ENCODE measurements around the gene ECD. TPM values are rescaled to one million over a fixed set of nuclear protein-coding genes. Genes with fewer than 3 reads are reported as not detected.

ECD gene
- 20.0 TPM for total RNA-seq

DNA sequence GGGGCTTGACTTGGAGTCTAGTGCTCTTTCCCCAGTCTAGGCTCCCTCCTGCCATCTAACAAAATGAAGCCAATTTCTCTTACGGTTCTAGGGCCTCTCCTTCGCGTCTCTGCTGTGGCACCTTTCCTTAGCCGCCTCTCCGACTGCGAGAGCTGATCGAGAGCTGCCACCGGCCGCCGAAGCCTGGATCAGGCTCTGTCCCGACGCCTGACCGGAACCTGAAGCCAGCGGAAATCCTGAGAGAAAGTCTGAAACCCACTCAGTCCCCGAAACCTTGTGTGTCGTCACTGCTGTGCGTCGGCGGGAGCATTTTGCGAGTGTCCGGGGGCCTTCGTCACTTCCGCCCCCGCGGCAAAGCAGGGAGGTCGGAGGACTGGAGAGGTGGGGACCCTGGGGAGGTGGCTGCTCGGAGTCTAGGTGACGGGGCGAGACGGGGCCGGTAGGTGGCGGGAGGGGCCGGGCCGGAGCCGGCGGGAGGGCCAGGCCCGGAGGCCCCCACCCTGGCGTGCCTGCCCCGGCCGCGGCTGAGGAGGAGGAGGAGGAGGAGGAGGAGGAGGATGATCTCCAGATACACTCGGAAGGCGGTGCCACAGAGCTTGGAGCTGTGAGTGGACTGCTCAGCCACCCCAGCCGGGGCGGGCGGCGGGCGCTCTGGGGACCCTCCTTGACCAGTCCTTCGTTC is at the start of gene ECD, which contains the start of gene FAM149B1:
Gene ECD, minus strand, starts transcription at position 226 of the 682 bp plus-strand sequence. CDS start 4,071 bp downstream, outside the sequence.
Gene FAM149B1, plus strand, starts transcription at position 337 of the 682 bp plus-strand sequence. Its CDS starts 221 bp downstream, at position 558.
- ATAC-seq, result peak; percentile 97

DNA sequence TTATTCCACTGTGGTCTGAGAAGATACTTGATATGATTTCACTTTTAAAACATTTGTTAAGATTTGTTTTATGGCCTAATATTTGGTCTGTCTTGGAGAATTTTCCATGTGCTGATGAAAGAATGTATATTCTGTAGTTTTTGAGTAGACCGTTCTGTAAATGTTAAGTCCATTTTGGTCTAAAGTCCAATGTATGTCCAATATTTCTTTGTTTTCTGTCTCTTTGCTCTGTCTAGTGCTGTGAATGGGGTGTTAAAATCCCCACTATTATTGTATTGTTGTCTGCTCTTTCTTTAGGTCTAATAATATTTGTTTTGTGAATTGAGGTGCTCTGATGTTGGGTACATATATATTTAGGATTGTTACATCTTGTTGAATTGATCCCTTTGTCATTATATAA is 47.9 kb upstream of the ECD start:
- no peak for ATAC-seq

DNA sequence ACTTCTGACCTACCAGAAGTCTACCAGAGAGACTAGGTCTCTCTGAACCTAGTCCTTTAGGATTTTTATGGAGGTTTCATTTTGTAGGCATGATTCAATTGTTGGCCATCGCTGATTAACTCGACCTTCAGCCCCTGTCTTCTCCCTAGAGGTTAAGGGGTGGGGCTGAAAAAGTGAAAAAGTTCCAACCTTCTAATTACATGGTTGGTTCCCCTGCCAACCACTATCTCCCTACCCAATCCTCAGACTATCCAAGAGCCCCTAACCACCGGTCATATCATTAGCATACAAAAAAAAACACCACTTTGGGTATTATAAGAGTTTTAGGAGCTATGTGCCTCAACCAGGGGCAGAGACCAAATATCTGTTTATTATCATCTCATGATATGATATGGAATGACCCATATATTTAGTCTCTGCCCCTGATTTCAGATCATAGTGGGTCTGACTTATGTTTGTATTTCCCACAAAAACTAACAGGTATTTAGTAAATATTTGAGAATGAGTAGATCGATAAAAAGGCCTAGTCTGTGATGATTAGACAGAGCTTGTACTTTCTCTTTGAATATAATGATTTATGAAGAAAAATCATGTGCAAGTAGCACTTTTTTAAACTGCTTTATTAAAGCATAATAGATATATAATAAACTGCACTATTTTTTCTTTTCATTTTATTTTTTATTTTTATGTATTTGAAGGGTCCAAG is 43.5 kb upstream of the ECD start:
- ATAC-seq, result no peak

DNA sequence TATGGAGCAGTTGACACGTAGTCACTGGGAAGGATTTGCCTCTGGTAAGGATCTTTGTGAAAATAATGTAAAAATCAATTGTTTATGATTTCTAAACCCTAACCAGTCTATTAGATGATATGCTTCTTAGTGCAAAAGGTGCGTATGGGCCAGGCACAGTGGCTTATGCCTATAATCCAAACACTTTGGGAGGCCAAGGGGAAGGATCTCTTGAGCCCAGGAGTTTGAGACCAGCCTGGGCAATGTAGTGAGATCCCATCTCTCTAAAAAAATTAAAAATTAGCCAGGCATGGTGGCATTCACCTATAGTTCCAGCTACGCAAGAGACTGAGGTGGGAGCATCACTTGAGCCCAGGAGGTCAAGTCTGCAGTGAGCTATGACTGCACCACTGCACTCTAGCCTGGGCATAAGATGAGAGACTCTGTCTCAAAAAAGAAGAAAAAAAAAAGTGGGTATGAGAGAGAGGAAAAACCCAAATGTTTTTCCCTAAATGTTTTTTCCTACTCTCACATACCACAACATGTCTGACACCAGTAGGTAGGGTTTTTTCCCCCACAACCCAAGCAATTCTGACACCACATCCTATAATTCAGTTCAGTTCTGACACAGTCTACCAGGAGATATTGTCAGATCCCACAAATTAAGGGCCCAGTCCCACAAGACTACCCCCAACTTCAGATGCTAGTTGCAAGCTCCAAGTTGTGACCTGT is 42.7 kb upstream of the ECD start:
- no peak for ATAC-seq

DNA sequence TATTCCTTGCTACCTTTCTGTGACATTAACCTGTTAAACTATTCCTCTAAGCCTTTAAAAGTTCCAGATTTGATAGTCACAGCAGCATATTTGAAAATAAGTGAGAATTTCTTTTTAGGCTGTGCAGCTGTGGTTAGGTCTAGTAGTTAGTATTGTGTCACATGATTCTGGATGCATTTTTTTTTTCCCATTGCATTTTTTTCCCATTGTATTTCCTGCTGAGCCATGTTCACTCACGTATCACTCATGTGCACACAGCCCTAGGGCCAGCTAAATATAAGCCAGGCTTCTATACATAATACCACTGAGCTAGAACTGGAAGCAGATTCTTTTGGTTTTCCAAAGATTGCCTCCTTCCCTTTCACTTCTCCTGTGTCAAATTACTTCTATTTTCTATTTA is 41.9 kb upstream of the ECD start:
- peak; percentile 64 for ATAC-seq

DNA sequence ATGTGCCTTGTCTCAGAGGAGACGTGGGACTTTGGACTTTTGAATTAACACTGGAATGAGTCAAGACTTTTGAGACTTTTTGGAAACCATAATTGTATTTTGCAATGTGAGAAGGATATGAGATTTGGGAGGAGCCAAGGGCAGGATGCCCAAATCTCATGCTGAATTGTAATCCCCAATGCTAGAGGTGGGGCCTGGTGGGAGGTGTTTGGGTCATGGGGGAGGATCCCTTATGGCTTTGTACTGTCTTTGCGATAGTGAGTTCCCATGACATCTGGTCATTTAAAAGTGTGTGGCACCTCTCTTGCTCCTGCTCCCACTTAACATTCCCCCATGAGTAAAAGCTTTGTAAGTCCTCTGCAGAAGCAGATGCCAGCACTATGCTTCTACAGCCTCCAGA is 40.1 kb upstream of the ECD start:
- no peak for ATAC-seq

DNA sequence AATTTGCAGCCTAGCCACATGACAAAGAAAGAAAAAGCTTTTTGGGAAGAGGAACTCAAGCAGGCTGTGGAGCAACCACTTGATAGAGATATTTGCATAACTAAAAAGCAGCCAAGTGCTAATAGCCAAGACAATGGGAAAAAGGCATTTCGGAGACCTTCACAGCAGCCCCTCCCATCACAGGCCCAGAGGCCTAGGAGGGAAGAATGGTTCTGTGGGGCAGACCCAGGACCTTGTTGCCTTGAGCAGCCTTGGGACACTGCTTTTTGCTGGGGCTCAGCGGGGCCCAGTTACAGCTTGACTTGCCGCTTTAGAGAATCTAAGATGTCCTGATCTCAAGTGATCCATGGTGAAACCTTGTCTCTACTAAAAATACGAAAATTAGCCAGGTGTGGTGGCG is 38.6 kb upstream of the ECD start:
- ATAC-seq, result no peak

DNA sequence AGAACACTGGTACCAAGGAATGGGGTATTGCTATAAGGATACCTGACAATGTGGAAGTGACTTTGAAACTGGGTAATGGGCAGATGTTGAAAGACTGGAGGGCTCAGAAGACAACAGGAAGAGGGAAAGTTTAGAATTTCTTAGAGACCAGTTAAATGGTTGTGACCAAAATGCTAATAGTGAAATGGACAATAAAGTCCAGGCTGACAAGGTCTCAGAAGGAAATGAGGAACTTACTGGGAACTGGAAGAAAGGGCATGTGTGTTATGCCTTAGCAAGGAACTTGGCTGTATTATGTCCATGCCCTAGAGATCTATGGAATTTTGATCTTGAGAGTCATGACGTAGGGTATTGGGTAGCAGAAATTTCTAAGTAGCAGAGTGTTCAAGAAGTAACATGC is 38.1 kb upstream of the ECD start:
- ATAC-seq, result no peak

DNA sequence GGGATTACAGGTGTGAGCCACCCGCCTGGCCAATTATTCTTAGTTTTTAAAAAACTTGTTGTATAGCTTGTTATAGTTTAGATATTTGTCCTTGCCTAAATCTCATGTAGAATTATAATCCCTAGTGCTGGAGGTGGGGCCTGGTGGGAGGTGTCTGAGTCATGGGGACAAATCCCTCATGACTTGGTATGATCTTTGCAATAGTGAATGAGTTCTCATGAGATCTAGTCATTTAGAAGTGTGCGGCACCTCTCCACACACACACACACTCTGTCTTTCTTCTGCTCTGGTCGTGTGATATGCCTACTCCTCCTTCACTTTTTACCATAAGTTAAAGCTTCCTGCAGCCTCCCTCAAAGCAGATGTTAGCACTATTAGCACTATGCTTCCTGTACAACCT is 37.3 kb upstream of the ECD start:
- ATAC-seq, result no peak

DNA sequence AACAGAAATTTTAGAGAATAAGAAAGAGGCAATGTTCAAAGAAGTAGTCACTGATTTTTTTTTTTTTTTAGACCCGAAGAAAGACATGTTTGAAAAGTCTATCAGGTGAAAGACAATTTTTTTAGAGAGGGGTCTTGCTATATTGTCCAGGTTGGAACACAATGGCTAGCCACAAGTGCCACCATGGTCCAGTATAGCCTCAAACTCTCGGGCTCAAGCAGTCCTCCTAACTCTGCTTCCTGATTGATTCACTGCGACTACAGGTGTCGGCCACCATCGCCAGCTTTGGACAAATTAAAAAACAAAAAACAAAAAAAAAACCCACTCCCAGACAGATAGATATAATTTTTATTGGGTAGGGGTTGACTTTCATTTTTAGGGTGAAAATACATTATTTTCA is 22.4 kb upstream of the ECD start:
- no peak for ATAC-seq

DNA sequence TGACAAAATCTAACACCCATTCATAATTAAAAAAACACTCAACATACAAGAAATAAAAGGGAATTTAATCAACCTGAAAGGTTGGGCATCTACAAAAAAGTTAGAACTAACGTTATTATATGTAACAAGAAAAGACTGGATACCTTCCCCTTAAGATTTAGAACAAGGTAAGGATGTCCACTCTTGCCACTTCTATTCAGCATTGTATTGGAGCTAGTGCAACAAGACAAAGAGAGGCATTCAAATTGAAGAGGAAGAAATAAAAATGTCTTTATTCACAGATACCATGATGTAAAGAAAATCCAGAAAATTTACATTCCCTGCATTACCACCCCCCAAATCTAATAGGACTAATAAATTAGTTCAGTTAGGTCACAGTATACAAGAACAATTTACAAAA is 18.5 kb upstream of the ECD start:
- ATAC-seq, result no peak

DNA sequence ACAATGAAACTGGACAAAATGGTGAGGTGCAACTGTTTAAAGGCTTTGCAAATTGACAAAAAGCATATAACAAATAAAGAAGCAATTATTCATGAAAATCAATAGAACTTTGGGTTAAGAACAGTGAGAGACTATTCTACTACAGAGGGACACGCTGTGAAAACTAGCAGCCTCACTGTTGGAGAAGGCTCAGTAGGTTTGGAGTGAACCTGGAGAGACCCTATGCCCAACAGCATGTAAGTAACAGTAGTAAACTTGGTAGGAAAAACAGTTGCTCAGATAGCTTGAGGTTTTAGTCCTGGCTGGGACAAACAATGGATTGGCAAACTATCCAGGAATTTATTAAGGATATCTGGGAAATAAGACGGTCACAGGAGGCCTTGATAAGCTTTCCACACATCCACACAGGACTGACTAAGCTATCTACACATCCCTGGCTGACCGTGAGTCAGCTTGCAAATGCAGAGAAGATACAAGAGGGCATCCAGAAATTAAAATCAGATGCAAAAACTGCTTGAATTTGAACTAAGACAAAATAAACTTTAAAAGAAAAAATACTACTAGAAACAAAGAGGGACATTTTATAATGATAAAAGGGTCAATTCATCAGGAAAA is 16.0 kb upstream of the ECD start:
- no peak for ATAC-seq

DNA sequence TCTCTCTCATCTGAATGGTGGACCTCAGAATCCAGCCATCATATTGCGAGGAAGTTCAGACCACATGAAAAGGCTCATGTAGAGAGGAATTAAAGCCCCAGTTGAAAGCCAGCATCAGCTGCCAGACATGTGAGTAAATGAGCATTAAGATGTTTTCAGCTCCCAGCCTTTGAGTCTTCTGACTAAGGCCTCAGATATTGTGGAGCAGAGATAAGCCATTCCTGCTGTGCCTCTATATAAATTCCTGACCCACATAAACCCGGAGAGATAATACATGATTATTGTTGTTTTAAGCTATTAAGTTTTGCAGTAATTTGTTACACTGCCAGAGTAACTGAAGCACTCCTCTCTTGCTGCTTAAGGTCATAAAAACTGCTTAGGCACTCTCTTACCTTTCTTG is 14.8 kb upstream of the ECD start:
- ATAC-seq, result no peak

DNA sequence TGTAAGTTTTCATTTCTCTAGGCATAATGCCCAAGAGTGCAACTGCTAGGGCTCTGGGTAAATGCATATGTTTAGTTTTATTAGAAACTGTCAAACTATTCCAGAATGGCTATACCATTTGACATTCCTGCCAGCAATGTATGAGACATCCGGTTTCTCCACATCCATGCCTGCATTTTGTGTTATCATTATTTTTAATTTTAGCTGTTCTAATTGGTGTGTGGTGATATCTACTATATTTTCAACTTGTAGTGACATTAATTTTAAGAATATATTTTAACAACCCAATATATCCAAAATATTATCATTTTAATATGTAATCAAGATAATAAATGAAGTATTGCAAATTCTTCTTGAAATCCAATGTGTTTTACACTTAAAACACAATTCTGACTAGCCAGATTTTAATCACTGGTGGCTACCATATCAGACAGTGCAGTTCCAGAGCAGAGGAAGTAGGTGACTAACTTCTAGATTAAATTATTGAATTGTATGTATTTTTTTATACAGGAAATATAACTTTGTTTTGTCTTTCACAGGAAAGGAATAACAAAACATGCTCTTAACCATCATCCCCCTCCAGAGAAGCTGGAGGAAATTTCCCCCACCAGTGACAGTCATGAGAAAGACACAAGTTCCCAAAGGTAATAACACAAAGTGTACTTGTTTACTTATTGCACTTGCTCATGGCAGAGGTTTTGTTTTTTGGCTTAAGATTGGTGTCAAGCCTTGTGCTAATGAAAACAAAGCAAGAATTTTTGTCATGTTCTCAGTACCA is 6.5 kb upstream of the ECD start:
- no peak for ATAC-seq

DNA sequence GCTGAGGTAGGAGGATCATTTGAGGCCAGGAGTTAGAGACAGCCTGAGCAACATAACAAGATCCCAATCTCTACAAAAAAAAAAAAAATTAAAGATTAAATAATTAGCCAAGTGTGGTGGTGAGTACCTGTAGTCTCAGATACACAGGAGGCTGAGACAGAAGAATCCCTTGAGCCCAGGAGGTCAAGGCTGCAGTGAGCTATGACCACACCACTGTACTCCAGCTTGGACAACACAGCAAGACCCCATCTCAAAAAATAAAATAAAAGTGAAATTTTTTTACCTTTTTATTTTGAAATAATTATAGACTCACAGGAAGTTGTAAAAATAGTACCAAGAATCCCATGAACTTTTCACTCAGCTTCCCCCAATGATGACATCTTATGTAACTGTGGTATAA is 5.1 kb upstream of the ECD start:
- no peak for ATAC-seq

DNA sequence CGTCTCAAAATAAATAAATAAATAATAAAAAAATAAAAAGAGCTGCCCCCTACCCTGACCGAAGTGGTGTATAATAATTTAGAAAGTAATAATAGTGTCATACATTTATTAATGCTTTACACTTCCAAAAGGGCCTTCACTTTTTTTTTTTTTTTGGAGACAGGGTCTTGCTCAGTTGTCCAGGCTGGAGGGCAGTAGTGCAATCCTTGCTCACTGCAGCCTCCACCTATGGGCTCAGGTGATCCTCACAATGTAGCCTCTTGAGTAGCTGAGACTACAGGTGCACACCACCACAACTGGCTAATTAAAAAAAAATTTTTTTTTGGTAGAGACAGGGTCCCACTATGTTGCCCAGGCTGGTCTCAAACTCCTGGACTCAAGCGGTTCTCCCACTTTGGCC is 1.5 kb upstream of the ECD start:
- ATAC-seq, result no peak

DNA sequence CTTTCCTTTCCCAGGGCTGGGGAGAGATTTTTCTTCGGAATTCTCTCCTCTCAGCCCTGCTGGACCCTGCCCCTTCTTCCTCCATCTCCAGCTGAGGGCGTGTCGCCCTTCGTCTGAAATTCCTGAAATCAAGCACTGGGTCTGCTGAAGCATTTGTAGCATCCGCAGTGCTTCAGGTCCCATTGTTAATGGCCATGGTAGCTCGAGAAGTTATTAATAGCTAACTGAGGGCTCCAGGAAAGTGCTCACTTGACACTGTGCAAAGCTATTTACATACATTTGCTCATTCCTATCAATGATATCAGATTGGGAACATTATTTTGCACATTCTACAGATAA is 626 bp upstream of the ECD start:
- ATAC-seq, result no peak

DNA sequence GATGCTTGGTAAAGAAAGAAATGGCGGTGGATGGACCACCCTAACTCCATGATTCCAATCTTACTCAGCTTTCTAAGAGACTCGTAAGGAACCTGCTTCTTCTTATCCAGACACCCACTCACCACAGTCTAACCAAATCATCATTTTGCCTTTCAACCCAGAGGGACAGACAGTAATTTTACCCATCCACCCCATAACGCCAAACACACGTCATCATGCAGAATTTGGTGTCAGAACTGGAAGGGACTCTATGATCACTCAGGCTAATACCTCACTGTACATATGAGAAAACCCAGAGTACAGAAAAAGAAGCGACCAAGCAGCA is 388 bp downstream of the ECD start:
- no peak for ATAC-seq

DNA sequence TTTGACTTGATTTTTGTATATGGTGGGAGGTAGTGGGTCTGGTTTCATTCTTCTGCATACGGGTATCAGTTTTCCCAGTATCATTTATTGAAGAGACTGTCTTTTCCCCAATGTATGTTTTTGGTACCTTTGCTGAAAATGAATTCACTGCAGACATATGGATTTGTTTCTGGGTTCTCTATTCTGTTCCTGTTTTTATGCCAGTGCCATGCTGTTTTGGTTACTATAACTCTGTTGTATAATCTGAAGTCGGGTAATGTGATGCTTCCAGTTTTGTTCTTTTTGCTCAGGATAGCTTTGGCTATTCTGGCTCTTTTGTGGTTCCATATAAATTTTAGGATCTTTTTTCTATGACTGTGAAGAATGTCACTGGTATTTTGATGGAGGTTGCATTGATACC is 836 bp downstream of the ECD start:
- ATAC-seq, result no peak

DNA sequence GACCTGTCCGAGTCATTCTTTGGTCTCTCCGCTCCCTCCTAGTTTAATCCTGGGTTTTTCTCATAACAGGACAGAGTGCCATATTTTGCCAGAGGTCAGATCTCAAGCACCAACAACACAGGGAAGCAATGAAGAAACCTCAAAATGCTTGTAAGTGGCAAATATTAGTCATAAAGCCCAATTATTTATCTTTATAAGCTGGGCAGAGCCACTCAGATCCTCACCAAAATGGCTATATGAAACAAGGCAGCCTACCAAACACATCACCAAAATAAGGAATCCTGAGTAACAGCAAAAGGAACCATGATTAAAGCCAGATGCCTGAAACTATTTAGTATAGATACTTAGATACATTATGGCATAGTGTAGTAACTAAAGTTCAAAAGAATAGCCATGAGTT is 4.7 kb downstream of the ECD start:
- no peak for ATAC-seq

DNA sequence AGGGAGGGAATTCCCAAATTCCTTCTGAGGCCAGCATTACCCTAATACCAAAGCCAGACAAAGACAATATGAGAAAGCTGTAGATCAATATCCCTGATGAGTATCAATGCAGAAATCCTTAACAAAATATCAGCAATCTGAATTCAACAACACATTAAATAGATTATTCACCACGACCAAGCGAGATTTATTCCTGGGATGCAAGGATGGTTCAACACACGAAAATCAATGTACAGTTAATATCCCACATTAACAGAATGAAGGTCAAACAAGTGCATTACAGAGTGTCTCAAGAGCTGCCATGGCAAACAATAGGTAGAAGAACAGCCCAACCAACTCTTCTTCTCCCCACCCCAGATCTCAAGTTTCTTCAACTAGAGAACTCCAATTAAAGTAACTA is 6.1 kb downstream of the ECD start:
- no peak for ATAC-seq

DNA sequence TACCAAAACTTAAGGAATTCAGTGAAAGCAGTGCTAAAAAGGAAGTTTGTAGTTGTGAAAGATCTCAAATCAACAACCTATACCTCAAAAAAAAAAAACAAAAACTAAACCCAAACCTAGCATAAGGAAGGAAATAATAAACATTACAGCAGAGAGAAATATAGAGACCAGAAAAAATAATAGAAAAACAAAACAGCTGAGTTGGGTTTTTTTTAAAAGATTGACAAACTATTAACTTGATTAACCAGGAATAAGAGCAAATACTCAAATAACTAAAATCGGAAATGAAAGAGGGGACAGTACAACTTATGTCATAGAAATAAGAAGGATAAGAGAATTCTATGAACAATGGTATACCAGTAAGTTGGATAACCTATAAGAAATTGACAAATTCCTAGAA is 6.7 kb downstream of the ECD start:
- no peak for ATAC-seq

Measured in esophagus mucosa (tissue), 1 donor.